GM21619 (cell line): ENCODE measurements around the gene CCSER1.
A peak's percentile ranks its signal among the peaks of the same experiment; 100 is the strongest.
"Not testable (repeated sequence)": the region's sequence is repeated elsewhere in the genome, so short reads cannot be mapped to it uniquely, and the experiment has no call there.

ENCODE experiments used
- ATAC-seq: cut with Tn5 transposase; IDR thresholded peaks from one replicate; pipeline ENCODE4 v1.9.1; 2021; ENCODE audit not compliant: unreplicated experiment

Gene CCSER1

GRCh38 chr4:91319556-91320268 is 1192.5 kb downstream of the CCSER1 start:
- no peak for ATAC-seq

DNA sequence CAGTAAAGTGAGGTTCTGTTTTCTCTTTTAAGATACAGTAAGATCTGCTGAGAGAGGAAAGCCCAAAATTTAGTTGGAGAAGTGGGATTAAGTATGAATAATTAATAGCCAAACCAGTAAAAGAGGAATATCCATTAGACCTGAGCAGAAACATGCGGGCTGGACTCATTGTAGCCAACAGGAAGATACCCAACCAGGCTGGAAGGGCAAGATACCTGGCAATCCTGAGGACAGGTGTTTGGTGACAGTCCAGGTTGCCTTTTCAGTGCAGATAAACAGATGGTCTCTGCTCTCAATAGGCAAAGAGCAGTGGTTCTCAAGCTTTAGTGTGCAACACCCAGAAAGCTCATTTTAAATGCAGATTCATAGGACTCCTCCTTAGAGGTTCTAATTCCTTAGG is 1195.8 kb downstream of the CCSER1 start:
- ATAC-seq, result no peak

GRCh38 chr4:91325495-91325894 is 1198.3 kb downstream of the CCSER1 start:
- no peak for ATAC-seq

DNA sequence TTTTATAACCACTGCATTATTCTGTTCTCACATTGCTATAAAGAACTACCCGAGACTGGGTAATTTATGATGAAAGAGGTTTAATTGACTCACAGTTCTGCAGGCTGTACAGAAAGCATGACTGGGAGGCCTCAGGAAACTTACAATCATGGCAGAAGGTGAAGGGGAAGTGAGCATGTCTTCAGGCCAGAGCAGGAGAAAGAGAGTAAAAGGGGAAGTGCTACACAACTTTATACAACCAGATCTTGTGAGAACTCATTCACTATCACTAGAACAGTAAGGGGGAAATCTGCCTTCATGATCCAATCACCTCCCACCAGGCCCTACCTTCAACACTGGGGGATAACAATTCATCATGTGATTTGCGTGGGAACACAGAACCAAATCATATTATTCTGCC is 1199.0 kb downstream of the CCSER1 start:
- not testable (repeated sequence) for ATAC-seq

- no peak for ATAC-seq
Observed at GRCh38 chr4:91330555-91331137, 1203.5 kb downstream of the CCSER1 start.

DNA sequence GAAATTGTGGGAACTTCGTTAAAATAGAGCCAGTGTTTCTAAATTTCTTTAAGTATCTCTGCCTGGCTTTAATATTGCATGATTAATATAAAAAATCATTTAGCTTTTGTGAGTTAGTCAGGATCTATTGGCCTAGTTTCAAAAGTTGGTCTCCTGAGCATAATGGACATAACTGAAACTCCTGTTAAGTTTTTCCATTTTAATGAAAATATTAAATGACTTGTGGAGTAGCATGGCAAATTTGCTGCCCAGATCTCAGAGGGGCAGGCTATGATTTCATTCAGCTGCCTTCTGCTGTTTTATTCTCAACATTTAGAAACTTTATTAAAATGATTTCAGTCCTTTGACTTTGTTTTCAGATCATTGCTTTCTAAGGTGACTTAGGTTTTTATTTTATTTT is 1213.6 kb downstream of the CCSER1 start:
- no peak for ATAC-seq

GRCh38 chr4:91345632-91346031 is 1218.4 kb downstream of the CCSER1 start:
- ATAC-seq, result no peak

DNA sequence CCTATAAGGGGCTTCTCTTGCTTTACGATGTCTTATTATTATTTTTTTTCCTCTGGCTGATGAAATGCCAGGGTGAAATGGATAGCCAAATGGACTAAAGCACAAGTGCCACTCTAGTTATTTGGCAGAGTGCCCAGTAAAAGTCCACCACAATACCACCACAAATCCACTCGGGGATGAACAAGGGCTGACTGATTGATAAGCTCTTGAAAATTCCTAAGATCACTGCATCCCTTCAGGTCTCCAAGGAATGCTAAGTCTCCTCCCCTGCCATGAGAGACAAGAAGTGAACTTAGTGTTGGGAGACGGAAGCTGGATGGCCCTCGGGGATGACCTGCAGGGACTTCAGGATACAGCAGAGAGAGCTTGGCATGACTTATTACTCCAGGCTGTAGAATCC is 1229.3 kb downstream of the CCSER1 start:
- not testable (repeated sequence) for ATAC-seq

- peak; percentile 40 for ATAC-seq
Observed at GRCh38 chr4:91358016-91358415, 1230.8 kb downstream of the CCSER1 start.

GRCh38 chr4:91358621-91359020 is 1231.4 kb downstream of the CCSER1 start:
- not testable (repeated sequence) for ATAC-seq

GRCh38 chr4:91359041-91360031 is 1232.1 kb downstream of the CCSER1 start:
- no peak for ATAC-seq

GRCh38 chr4:91362125-91362524 is 1234.9 kb downstream of the CCSER1 start:
- no peak for ATAC-seq

GRCh38 chr4:91366554-91366953 is 1239.4 kb downstream of the CCSER1 start:
- ATAC-seq, result no peak

GRCh38 chr4:91369116-91369515 is 1241.9 kb downstream of the CCSER1 start:
- no peak for ATAC-seq

DNA sequence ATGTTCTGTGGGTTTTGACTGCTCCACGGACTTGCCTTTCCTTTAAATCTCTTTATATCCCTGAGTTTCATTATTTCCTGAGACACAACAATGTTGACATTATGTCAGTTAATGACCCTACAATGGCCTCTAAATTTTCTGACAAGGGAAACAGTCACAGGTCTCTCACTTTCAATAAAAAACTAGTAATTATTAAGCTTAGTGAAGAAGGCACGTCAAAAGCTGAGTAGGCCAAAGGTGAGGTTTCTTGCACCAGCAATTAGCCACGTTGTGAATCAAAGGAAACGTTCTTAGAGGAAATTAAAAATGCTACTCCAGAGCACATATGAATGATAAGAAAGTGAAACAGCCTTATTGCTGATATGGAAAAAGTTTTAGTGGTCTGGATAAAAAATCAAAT is 1246.4 kb downstream of the CCSER1 start:
- ATAC-seq, result peak; percentile 59

- ATAC-seq, result not testable (repeated sequence)
Observed at GRCh38 chr4:91405431-91405830, 1278.2 kb downstream of the CCSER1 start.

DNA sequence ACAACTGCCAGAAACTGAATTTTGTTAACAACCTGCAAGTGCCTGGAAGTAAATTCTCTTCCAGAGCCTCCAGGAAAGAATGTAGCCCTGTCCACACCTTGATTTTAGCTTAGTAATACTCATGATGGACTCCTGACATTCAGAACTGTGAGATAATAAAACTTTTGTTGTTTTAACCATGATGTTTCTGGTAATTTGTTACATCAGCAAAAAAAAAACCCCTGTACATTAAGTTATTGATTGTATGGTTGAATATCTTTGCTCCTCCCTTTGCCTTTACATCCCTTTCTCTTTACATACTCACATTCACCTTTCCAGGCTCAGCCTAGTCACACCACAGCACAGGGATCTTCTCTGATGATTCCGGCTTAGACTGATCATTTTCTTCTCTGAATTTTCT is 1294.8 kb downstream of the CCSER1 start:
- ATAC-seq, result no peak

DNA sequence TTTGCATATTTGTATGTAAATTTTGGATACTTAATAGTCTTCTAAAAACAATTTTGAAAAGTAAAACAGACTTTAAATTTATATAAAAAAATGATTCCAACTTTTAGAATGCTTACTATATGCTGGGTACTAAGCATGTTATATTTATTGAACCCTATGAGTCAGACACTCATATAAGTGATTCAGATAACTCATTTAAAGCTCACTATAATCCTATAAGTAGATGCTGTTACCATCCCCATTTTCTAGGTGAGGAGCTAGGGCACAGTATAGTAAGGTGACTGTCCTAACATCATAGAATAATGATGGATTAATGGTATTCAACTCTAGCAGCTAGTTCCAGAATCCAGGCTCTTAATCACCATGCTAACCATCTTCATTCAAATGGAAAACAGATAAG is 1299.5 kb downstream of the CCSER1 start:
- no peak for ATAC-seq

DNA sequence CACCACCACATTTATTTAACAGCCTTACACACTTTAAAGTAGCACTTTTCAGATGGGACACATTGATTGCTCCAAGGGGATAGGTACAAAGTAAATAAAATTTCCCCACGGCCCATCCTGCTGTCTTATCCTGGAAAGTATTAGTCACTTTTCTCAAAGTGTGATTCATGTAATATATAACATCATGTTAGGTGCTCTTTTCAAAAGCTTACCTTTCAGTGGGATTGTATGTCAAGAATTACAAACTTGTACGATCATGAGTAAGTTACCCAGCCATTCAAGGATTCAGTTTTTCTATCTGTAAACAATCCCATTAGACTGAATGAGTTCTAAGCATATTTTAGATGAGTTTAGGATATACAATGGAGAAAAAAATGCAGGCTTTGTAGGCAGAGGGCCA is 1300.0 kb downstream of the CCSER1 start:
- no peak for ATAC-seq

- no peak for ATAC-seq
Observed at GRCh38 chr4:91434631-91435030, 1307.4 kb downstream of the CCSER1 start.

DNA sequence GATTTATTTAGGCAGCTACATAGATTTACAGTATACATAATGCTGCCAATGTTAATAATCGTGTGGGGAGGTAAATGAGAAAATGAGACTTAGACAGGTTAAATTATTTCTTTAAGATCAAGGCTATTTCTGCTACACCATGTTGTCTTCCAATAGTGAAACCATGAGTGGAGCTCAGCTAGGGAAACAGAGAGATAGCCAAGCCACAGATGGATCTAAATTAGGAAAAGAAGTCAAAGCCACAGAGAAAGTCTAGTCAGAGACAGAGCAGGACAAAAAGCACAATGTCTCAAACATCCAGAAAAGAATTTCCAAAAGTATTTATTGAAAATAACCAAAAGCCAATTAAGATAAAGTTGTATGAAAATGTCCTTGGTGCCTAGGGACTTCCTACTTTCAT is 1309.4 kb downstream of the CCSER1 start:
- ATAC-seq, result no peak

GRCh38 chr4:91447168-91447567 is 1320.0 kb downstream of the CCSER1 start:
- no peak for ATAC-seq
